Mesenchymal stem cell (in vitro differentiated cells and primary cell): Measurements from ENCODE around the gene NHEJ1.

Experiments
- DNase-seq: peaks from one replicate; pipeline ENCODE4 v3.0.0-alpha.2; 2013
- H2AFZ ChIP-seq: one replicate; pipeline ENCODE4 v1.6.1; 2013; ENCODE audit warnings: low read depth, mild to moderate bottlenecking, control low read depth, inconsistent platforms, low read length, moderate library complexity
- H2AK5ac ChIP-seq: 2 replicates; pipeline ENCODE4 v1.6.1; 2013; ENCODE audit warnings: low read length, moderate library complexity, mild to moderate bottlenecking, inconsistent platforms; ENCODE audit not compliant: severe bottlenecking
- H2BK120ac ChIP-seq: one replicate; pipeline ENCODE4 v1.6.1; 2013; ENCODE audit warnings: low read depth, mild to moderate bottlenecking, inconsistent platforms, low read length, moderate library complexity
- H2BK12ac ChIP-seq, 2 experiments: one replicate each; pipeline ENCODE4 v1.6.1; 2013; ENCODE audit warnings: inconsistent platforms in 2 of 2, low read length in 2 of 2, mild to moderate bottlenecking in 2 of 2, moderate library complexity in 2 of 2, control low read depth in 1 of 2
- H2BK15ac ChIP-seq: one replicate; pipeline ENCODE4 v1.6.1; 2013; ENCODE audit warnings: mild to moderate bottlenecking, low read depth, inconsistent platforms; ENCODE audit not compliant: poor library complexity, severe bottlenecking
- H2BK5ac ChIP-seq: 2 replicates; pipeline ENCODE4 v1.6.1; 2013; ENCODE audit warnings: low read depth, mild to moderate bottlenecking, low read length, control low read depth, inconsistent platforms; ENCODE audit not compliant: poor library complexity, severe bottlenecking
- H3K14ac ChIP-seq, 2 experiments: one replicate each; pipeline ENCODE4 v1.6.1; 2013; ENCODE audit warnings: inconsistent platforms in 2 of 2, low read length in 2 of 2, control low read depth in 1 of 2, mild to moderate bottlenecking in 1 of 2, moderate library complexity in 1 of 2
- H3K18ac ChIP-seq, 2 experiments: one replicate each; pipeline ENCODE4 v1.6.1; 2013; ENCODE audit warnings: inconsistent platforms in 2 of 2, low read length in 2 of 2, control low read depth in 1 of 2, low read depth in 1 of 2, mild to moderate bottlenecking in 1 of 2
- H3K23ac ChIP-seq, 2 experiments: one replicate each; pipeline ENCODE4 v1.6.1; 2013; ENCODE audit warnings: inconsistent platforms in 2 of 2, low read length in 2 of 2, mild to moderate bottlenecking in 2 of 2, moderate library complexity in 2 of 2, control low read depth in 1 of 2
- H3K27ac ChIP-seq: 2 replicates; pipeline ENCODE4 v1.5.1; 2013; ENCODE audit warnings: mild to moderate bottlenecking, moderate library complexity, low read length, control low read depth, inconsistent platforms; ENCODE audit not compliant: poor library complexity, severe bottlenecking
- H3K27me3 ChIP-seq, 2 experiments: 2 replicates each; pipeline versions ENCODE4 v1.6.1 to v1.7.0; 2013; ENCODE audit warnings: low read length in 2 of 2, mild to moderate bottlenecking in 2 of 2, moderate library complexity in 2 of 2, control low read depth in 1 of 2, inconsistent platforms in 1 of 2; ENCODE audit not compliant: control insufficient read depth in 1 of 2, insufficient read depth in 1 of 2
- H3K36me3 ChIP-seq, 2 experiments: 2 replicates each; pipeline versions ENCODE4 v1.6.1 to v1.7.0; 2013; ENCODE audit warnings: low read length in 2 of 2, control low read depth in 1 of 2, inconsistent platforms in 1 of 2, low read depth in 1 of 2, mild to moderate bottlenecking in 1 of 2; ENCODE audit not compliant: insufficient read depth in 2 of 2, control insufficient read depth in 1 of 2
- H3K4ac ChIP-seq, 2 experiments: one replicate each; pipeline ENCODE4 v1.6.1; 2013; ENCODE audit warnings: inconsistent platforms in 2 of 2, low read length in 2 of 2, mild to moderate bottlenecking in 2 of 2, moderate library complexity in 2 of 2, control low read depth in 1 of 2, low read depth in 1 of 2
- H3K4me1 ChIP-seq: 2 replicates; pipeline ENCODE4 v1.6.1; 2013; ENCODE audit warnings: low read depth, low read length, control low read depth; ENCODE audit not compliant: control insufficient read depth, insufficient read depth
- H3K4me2 ChIP-seq: 2 replicates; pipeline ENCODE4 v1.6.1; 2013; ENCODE audit warnings: low read length, mild to moderate bottlenecking, inconsistent platforms; ENCODE audit not compliant: poor library complexity, severe bottlenecking
- H3K4me3 ChIP-seq, 2 experiments: 2 replicates each; pipeline versions ENCODE4 v1.5.1 to v1.7.0; 2013; ENCODE audit warnings: low read length in 2 of 2, mild to moderate bottlenecking in 2 of 2, control low read depth in 1 of 2, low read depth in 1 of 2; ENCODE audit not compliant: insufficient read depth in 1 of 2
- H3K79me1 ChIP-seq: replicated peaks from 2 replicates; pipeline ENCODE4 v1.6.1; 2013; ENCODE audit warnings: mild to moderate bottlenecking, control low read depth, low read length, inconsistent platforms; ENCODE audit not compliant: poor library complexity, severe bottlenecking
- H3K9ac ChIP-seq: 2 replicates; pipeline ENCODE4 v1.7.0; 2013; ENCODE audit warnings: mild to moderate bottlenecking, low read length, moderate library complexity
- H3K9me3 ChIP-seq: 2 replicates; pipeline ENCODE4 v1.7.0; 2013; ENCODE audit warnings: mild to moderate bottlenecking, low read length; ENCODE audit not compliant: control insufficient read depth
- H4K8ac ChIP-seq: one replicate; pipeline ENCODE4 v1.6.1; 2013; ENCODE audit warnings: inconsistent platforms, mild to moderate bottlenecking, low read length, moderate library complexity
- H4K91ac ChIP-seq: one replicate; pipeline ENCODE4 v1.6.1; 2013; ENCODE audit warnings: mild to moderate bottlenecking, low read length, inconsistent platforms
- WGBS: methylation state at CpG from one replicate; pipeline ENCODE4 v1.1.7; 2013; ENCODE audit warnings: mixed read lengths; 5-methylcytosine and 5-hydroxymethylcytosine counted together

The NHEJ1 gene

GRCh38 chr2:219041252-219041651, 119.4 kb downstream of the NHEJ1 start, which contains the start of gene CFAP65:
Gene CFAP65 (minus strand): TSS chr2:219041516. CDS start chr2:219039048, 2,468 bp downstream.
- Histone ChIP-seq H4K8ac (no peak within 1 kb of the TSS), H3K27me3 (peaks cover 74 to 86% of the 10 kb centered on the region in 2 experiments), H3K4ac (no peak within 1 kb of the TSS), H3K4me1 (peaks cover 2% of the 10 kb centered on the region), H2BK5ac (no peak within 1 kb of the TSS), H3K4me3 (peak within 1 kb of the TSS; percentile 24 to 80), H2BK120ac (no peak within 1 kb of the TSS), H3K36me3 (no peaks in the 10 kb centered on the region), H3K27ac (no peak within 1 kb of the TSS), H3K79me1 (no peaks in the 10 kb centered on the region), H3K18ac (no peak within 1 kb of the TSS), H2AFZ (peak within 1 kb of the TSS; percentile 83), H4K91ac (no peak within 1 kb of the TSS), H2BK15ac (no peak within 1 kb of the TSS), H2AK5ac (no peak within 1 kb of the TSS), H3K9ac (peak within 1 kb of the TSS; percentile 42), H3K9me3 (no peaks in the 10 kb centered on the region), H3K4me2 (peak within 1 kb of the TSS; percentile 71), H3K23ac (no peak within 1 kb of the TSS), H2BK12ac (no peak within 1 kb of the TSS), H3K14ac (no peak within 1 kb of the TSS)
- WGBS: 3% methylated on average over 21 of the region's 21 CpGs
- DNase-seq: peak; percentile 50

GRCh38 chr2:219038600-219038999, 122.0 kb downstream of the NHEJ1 start:
- H4K8ac ChIP-seq: no peak overlapping the region
- H2BK15ac ChIP-seq: no peak overlapping the region
- H3K27me3 ChIP-seq: peaks cover 78 to 93% of the 10 kb centered on the region in 2 experiments
- H3K9ac ChIP-seq: no peak overlapping the region
- no peak overlapping the region for H3K27ac ChIP-seq
- H2AK5ac ChIP-seq: no peak overlapping the region
- H3K23ac ChIP-seq: no peak overlapping the region
- no peak overlapping the region for H2BK120ac ChIP-seq
- no peak overlapping the region for H3K18ac ChIP-seq
- no peak overlapping the region for H3K4me3 ChIP-seq
- H3K4me2 ChIP-seq: no peak overlapping the region
- DNase-seq: no peak
- H3K14ac ChIP-seq: no peak overlapping the region
- H2AFZ ChIP-seq: no peak overlapping the region
- H4K91ac ChIP-seq: no peak overlapping the region
- peaks cover 2% of the 10 kb centered on the region for H3K4me1 ChIP-seq
- H3K9me3 ChIP-seq: no peaks in the 10 kb centered on the region
- H3K4ac ChIP-seq: no peak overlapping the region
- no peaks in the 10 kb centered on the region for H3K36me3 ChIP-seq
- no peak overlapping the region for H2BK5ac ChIP-seq
- 8% methylated on average over 1 of the region's 1 CpG for WGBS
- H3K79me1 ChIP-seq: no peaks in the 10 kb centered on the region
- H2BK12ac ChIP-seq: no peak overlapping the region

- Histone ChIP-seq H3K9me3 (no peaks in the 10 kb centered on the region), H3K27me3 (peaks cover 74 to 93% of the 10 kb centered on the region in 2 experiments), H4K91ac (no peak overlapping the region), H2BK15ac (no peak overlapping the region), H3K79me1 (no peaks in the 10 kb centered on the region), H3K4ac (no peak overlapping the region), H2BK120ac (no peak overlapping the region), H4K8ac (no peak overlapping the region), H3K23ac (no peak overlapping the region), H2AFZ (no peak overlapping the region), H2BK5ac (no peak overlapping the region), H3K4me1 (peaks cover 2% of the 10 kb centered on the region), H2AK5ac (no peak overlapping the region), H3K14ac (no peak overlapping the region), H3K4me2 (no peak overlapping the region), H3K4me3 (no peak overlapping the region), H3K18ac (no peak overlapping the region), H2BK12ac (no peak overlapping the region), H3K27ac (no peak overlapping the region), H3K9ac (no peak overlapping the region), H3K36me3 (no peaks in the 10 kb centered on the region)
- 52% methylated on average over 8 of the region's 8 CpGs for WGBS
- no peak for DNase-seq
Observed at GRCh38 chr2:219037783-219038499, 122.7 kb downstream of the NHEJ1 start.

GRCh38 chr2:219035942-219036341, 124.7 kb downstream of the NHEJ1 start:
- Histone ChIP-seq H2BK12ac (no peak overlapping the region), H2AK5ac (no peak overlapping the region), H2BK15ac (no peak overlapping the region), H3K79me1 (no peaks in the 10 kb centered on the region), H3K27ac (no peak overlapping the region), H3K4ac (no peak overlapping the region), H3K4me1 (no peaks in the 10 kb centered on the region), H3K36me3 (no peaks in the 10 kb centered on the region), H3K27me3 (peaks cover 69 to 88% of the 10 kb centered on the region in 2 experiments), H3K4me3 (no peak overlapping the region), H2BK120ac (no peak overlapping the region), H3K9ac (no peak overlapping the region), H2BK5ac (no peak overlapping the region), H4K91ac (no peak overlapping the region), H3K9me3 (no peaks in the 10 kb centered on the region), H4K8ac (no peak overlapping the region), H3K4me2 (no peak overlapping the region), H2AFZ (no peak overlapping the region), H3K23ac (no peak overlapping the region), H3K14ac (no peak overlapping the region), H3K18ac (no peak overlapping the region)
- WGBS: no CpG with 5 or more reads among the region's 2 CpGs
- DNase-seq: no peak
